ENCODE results near the gene EPHB2.

- TF ChIP-seq CTCF (conservative IDR thresholded peaks at IDR 0.05; ENCODE audit: low read depth, low read length) (no peak), POLR2A (IDR thresholded peaks at IDR 0.05; ENCODE audit: low read depth, low read length) (no peak), MXI1 (IDR thresholded peaks at IDR 0.05; ENCODE audit: borderline replicate concordance, low read depth, low read length) (no peak), BHLHE40 (IDR thresholded peaks at IDR 0.05; ENCODE audit: low read depth, low read length) (no peak), RCOR1 (IDR thresholded peaks at IDR 0.05; ENCODE audit: insufficient replicate concordance, low read length) (no peak), RAD21 (IDR thresholded peaks at IDR 0.05; ENCODE audit: low read length) (no peak), FOS (IDR thresholded peaks at IDR 0.05; ENCODE audit: low read depth, low read length) (no peak), MAZ (IDR thresholded peaks at IDR 0.05; ENCODE audit: borderline replicate concordance, low read depth, low read length) (no peak), MAFK (IDR thresholded peaks at IDR 0.05; ENCODE audit: low read depth, low read length) (no peak)
Observed at GRCh38 chr1:22886211-22886610, 175.6 kb downstream of the EPHB2 start.

All from IMR-90 (cell line).